ENCODE results near the gene NSUN4. TPM values are rescaled to one million over a fixed set of nuclear protein-coding genes. Genes with fewer than 3 reads are reported as not detected.
"Not testable (repeated sequence)": the region's sequence is repeated elsewhere in the genome, so short reads cannot be mapped to it uniquely, and the experiment has no call there.

NSUN4 gene
- total RNA-seq, 2 experiments from 2014 or later = 28.5 to 29.3 TPM

DNA sequence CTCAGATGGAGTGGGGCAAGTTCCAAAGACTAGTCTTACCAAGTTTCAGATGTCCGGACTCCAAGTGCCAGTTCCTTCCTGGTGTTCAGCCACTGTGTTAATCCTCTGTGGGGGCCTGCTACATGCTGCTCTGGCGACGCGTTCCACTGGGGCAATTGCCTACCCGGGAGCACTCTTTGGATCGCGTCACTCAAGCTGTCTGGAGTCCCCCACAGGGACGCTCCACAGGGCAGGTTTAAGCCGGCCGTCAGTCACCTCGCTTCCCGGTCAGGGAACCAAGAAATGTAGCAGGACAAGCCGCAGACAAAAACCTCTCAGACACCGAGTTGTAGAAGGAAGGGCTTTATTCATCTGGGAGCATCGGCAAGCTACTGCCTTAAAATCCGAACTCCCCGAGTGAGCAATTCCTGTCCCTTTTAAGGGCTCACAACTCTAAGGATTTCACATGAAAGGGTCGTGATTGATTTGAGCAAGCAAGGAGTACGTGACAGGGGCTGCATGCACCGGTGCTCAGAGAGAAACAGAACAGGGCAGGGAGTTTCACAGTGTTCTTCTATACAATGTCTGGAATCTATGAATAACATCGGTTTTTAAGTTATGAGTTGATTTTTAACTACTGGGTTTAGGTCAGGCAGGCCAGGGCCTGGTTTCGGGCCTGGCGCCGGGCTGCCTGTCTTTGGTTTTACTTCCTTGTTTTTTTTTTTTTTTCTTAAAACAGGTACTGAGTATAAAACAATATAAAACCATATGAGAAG lies 8.6 kb upstream of the NSUN4 start:
- CTCF ChIA-PET; H3K9me3 Mint-ChIP-seq; H3K27ac Mint-ChIP-seq; DNase-seq; H3K4me3 Mint-ChIP-seq; H3K27me3 Mint-ChIP-seq; POLR2A ChIA-PET; H3K4me1 Mint-ChIP-seq (ENCODE audit: low read depth); intact Hi-C loops (cut with micrococcal nuclease); H3K36me3 Mint-ChIP-seq (ENCODE audit: low read depth); ATAC-seq: not testable (repeated sequence)

DNA sequence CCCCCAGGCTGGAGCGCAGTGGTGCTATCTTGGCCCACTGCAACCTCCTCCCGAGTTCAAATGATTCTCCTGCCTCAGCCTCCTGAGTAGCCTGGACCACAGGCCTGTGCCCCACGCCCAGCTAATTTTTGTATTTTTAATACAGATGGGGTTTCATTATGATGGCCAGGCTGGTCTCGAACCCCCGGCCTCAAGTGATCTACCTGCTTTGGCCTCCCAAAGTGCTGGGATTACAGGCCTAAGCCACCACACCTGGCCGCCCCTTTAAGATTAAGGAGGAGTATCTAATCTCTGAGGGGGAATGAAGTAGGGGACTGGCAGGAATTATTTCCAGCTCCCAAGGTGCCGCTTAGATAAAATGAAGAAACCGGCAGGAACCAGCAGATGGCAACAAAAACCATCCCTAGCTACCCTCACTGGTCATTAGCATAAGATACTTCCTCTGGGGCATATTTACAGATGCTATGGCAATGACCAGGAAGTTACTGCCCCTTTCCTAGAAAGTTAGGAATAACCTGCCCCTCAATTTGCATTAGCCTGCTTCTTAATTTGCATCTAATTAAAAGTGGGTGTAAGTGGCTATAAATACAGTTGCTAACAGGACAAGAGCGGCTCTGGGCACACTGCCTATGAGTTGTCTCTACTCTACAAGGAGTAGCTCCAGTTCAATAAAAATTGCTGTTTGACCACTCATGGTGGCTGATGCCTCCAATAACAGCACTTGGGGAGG lies 7.1 kb upstream of the NSUN4 start:
- Mint-ChIP-seq H3K4me1 (ENCODE audit: low read depth) (no peaks in the 10 kb centered on the region), H3K36me3 (ENCODE audit: low read depth) (no peaks in the 10 kb centered on the region), H3K27ac (no peak overlapping the region), H3K27me3 (no peaks in the 10 kb centered on the region), H3K4me3 (no peak overlapping the region), H3K9me3 (no peaks in the 10 kb centered on the region)
- CTCF ChIA-PET = interaction anchor here (0.7 to 1.7 kb wide), 7 partner anchors 12 to 1405 kb away, joined by 3 to 4 read pairs (median 3); no protein-coding TSS in a partner anchor
- intact Hi-C loops (cut with micrococcal nuclease) = no loop called here
- peak; percentile 27 for ATAC-seq
- DNase-seq = no peak
- TF ChIP-seq, protein P1, sequence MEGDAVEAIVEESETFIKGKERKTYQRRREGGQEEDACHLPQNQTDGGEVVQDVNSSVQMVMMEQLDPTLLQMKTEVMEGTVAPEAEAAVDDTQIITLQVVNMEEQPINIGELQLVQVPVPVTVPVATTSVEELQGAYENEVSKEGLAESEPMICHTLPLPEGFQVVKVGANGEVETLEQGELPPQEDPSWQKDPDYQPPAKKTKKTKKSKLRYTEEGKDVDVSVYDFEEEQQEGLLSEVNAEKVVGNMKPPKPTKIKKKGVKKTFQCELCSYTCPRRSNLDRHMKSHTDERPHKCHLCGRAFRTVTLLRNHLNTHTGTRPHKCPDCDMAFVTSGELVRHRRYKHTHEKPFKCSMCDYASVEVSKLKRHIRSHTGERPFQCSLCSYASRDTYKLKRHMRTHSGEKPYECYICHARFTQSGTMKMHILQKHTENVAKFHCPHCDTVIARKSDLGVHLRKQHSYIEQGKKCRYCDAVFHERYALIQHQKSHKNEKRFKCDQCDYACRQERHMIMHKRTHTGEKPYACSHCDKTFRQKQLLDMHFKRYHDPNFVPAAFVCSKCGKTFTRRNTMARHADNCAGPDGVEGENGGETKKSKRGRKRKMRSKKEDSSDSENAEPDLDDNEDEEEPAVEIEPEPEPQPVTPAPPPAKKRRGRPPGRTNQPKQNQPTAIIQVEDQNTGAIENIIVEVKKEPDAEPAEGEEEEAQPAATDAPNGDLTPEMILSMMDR (IDR thresholded peaks at IDR 0.05) = no peak
- POLR2A ChIA-PET = interaction anchor here (1.2 to 1.6 kb wide), 2 partner anchors 14 to 29 kb away, joined by 3 to 4 read pairs; no protein-coding TSS in a partner anchor

DNA sequence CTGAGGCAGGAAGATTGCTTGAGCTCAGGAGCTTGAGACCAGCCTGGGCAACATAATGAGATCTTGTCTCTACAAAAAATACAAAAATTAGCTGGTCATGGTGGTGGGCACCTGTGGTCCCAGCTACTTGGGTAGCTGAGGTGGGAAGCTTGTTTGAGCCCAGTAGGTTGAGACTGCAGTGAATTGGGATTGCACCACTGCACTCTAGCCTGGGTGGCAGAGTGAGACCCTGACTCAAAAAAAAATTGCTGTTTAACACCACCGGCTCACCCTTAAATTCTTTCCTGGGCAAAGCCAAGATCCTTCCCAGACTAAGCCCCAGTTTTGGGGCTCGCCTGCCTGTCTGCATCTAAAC lies 6.6 kb upstream of the NSUN4 start:
- no peak for DNase-seq
- no peak for ATAC-seq
- intact Hi-C loops (cut with micrococcal nuclease) = no loop called here
- no peak overlapping the region for H3K27ac Mint-ChIP-seq
- ChIA-PET POLR2A (interaction anchor here (1.2 to 1.6 kb wide), 2 partner anchors 13 to 30 kb away, joined by 3 to 4 read pairs; no protein-coding TSS in a partner anchor), CTCF (interaction anchor here (0.7 to 1.7 kb wide), 6 partner anchors 12 to 32 kb away, joined by 3 to 4 read pairs (median 4); no protein-coding TSS in a partner anchor)
- H3K4me1 Mint-ChIP-seq (ENCODE audit: low read depth) = peaks cover 3% of the 10 kb centered on the region
- H3K36me3 Mint-ChIP-seq (ENCODE audit: low read depth) = no peaks in the 10 kb centered on the region
- no peak overlapping the region for H3K4me3 Mint-ChIP-seq
- H3K27me3 Mint-ChIP-seq = no peaks in the 10 kb centered on the region
- H3K9me3 Mint-ChIP-seq = no peaks in the 10 kb centered on the region
- TF ChIP-seq, protein P1 (IDR thresholded peaks at IDR 0.05) = no peak

DNA sequence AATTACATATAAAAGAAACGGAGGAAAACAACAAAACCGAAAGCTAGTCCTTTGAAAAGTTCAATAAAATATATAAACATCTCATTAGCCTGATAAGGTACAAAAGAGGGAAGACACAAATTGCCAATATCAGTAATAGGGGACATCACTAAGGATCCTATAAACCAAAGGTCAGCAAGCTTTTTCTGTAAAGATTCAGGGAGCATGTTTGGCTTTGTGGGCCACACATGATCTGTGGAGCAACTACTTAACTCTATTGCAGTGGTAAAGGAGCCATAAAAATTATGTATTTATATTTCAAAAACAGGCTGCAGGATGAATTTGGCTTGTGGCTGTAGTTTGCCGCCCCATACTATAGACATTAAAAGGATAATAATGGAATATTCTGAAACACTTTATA lies 5.5 kb upstream of the NSUN4 start:
- ATAC-seq (no peak), DNase-seq (no peak)
- Mint-ChIP-seq H3K4me3 (no peak overlapping the region), H3K27ac (no peak overlapping the region), H3K9me3 (no peaks in the 10 kb centered on the region), H3K36me3 (ENCODE audit: low read depth) (no peaks in the 10 kb centered on the region), H3K4me1 (ENCODE audit: low read depth) (peaks cover 7% of the 10 kb centered on the region), H3K27me3 (no peaks in the 10 kb centered on the region)
- ChIA-PET CTCF (interaction anchor here (2.0 kb wide), 1 partner anchor 12 kb away, joined by 11 read pairs; no protein-coding TSS in a partner anchor), POLR2A (no interaction called here)
- TF ChIP-seq, protein P1 (IDR thresholded peaks at IDR 0.05) = no peak
- intact Hi-C loops (cut with micrococcal nuclease) = no loop called here

DNA sequence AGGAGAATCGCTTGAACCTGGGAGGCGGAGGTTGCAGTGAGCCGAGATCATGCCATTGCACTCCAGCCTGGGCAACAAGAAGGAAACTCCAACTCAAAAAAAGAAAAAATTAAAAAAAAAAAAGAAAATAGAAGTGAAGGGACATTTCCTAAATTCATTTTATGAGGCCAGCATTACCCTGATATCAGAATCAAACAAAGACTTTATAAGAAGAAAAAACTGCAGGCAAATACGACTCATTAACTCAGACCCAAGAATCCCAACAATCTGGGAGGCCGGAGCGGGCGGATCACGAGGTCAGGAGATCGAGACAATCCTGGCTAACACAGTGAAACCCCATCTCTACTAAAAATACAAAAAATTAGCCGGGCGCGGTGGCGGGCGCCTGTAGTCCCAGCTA lies 3.2 kb upstream of the NSUN4 start:
- H3K27me3 Mint-ChIP-seq; DNase-seq; H3K4me3 Mint-ChIP-seq; intact Hi-C loops (cut with micrococcal nuclease); CTCF ChIA-PET; ATAC-seq; POLR2A ChIA-PET; H3K27ac Mint-ChIP-seq; H3K9me3 Mint-ChIP-seq: not testable (repeated sequence)
- H3K36me3 Mint-ChIP-seq (ENCODE audit: low read depth) = peaks cover 17% of the 10 kb centered on the region
- peaks cover 22% of the 10 kb centered on the region for H3K4me1 Mint-ChIP-seq (ENCODE audit: low read depth)

All from activated CD8-positive, alpha-beta T cell treated with anti-CD3 and anti-CD28 coated beads for 36 hours (primary cell).